HG03095 (cell line): ENCODE data around the gene WDR77.

Experiments used
- ATAC-seq: cut with Tn5 transposase; IDR thresholded peaks from one replicate; pipeline ENCODE4 v1.9.1; 2021; ENCODE audit warnings: moderate library complexity; ENCODE audit not compliant: unreplicated experiment

Gene WDR77

GRCh38 chr1:111470596-111470995, 21.5 kb upstream of the WDR77 start:
- no peak for ATAC-seq

- no peak for ATAC-seq
These were observed 20.5 kb upstream of the WDR77 start for GRCh38 chr1:111469539-111469938.

GRCh38 chr1:111468717-111469100, 19.7 kb upstream of the WDR77 start:
- ATAC-seq = no peak

- no peak for ATAC-seq
These were observed 19.0 kb upstream of the WDR77 start for GRCh38 chr1:111467865-111468716.

GRCh38 chr1:111466480-111466879, 17.4 kb upstream of the WDR77 start:
- no peak for ATAC-seq

GRCh38 chr1:111465754-111466153, 16.7 kb upstream of the WDR77 start:
- ATAC-seq = no peak

GRCh38 chr1:111463029-111463683, 14.1 kb upstream of the WDR77 start:
- ATAC-seq = no peak

GRCh38 chr1:111462370-111463028, 13.4 kb upstream of the WDR77 start:
- no peak for ATAC-seq

GRCh38 chr1:111461765-111462164, 12.7 kb upstream of the WDR77 start:
- no peak for ATAC-seq

- no peak for ATAC-seq
These were observed 6.6 kb upstream of the WDR77 start for GRCh38 chr1:111455642-111456031.

GRCh38 chr1:111454859-111455641, 6.0 kb upstream of the WDR77 start:
- no peak for ATAC-seq

GRCh38 chr1:111453706-111454105, 4.7 kb upstream of the WDR77 start:
- no peak for ATAC-seq

- no peak for ATAC-seq
These were observed 3.5 kb upstream of the WDR77 start for GRCh38 chr1:111452581-111452980.

- ATAC-seq = no peak
These were observed 1.1 kb upstream of the WDR77 start for GRCh38 chr1:111450185-111450584.

GRCh38 chr1:111449703-111450017, 604 bp upstream of the WDR77 start:
- ATAC-seq = no peak

GRCh38 chr1:111448482-111448917, 556 bp downstream of the WDR77 start:
- no peak for ATAC-seq

GRCh38 chr1:111446967-111447892, 1.8 kb downstream of the WDR77 start:
- no peak for ATAC-seq

- no peak for ATAC-seq
These were observed 2.5 kb downstream of the WDR77 start for GRCh38 chr1:111446546-111446945.

- ATAC-seq = no peak
These were observed 5.0 kb downstream of the WDR77 start for GRCh38 chr1:111444031-111444430.

- ATAC-seq = no peak
These were observed 6.6 kb downstream of the WDR77 start for GRCh38 chr1:111442457-111442856.
